HL-60 (cell line): Measurements from ENCODE around the gene ZNF503.
"Not testable (repeated sequence)": the region's sequence is repeated elsewhere in the genome, so short reads cannot be mapped to it uniquely, and the experiment has no call there.

Experiments
- CTCF ChIP-seq: IDR thresholded peaks from one replicate; pipeline ENCODE4 v1.5.1; 2011; ENCODE audit warnings: low read length, control low read depth, inconsistent platforms; ENCODE audit not compliant: insufficient read depth
- POLR2AphosphoS5 ChIP-seq: IDR thresholded peaks from 2 replicates; pipeline ENCODE4 v1.6.1; 2012; ENCODE audit warnings: low read depth
- REST ChIP-seq: IDR thresholded peaks from 2 replicates; pipeline ENCODE4 v1.6.1; 2012; ENCODE audit warnings: low read depth; ENCODE audit not compliant: insufficient replicate concordance

GRCh38 chr10:75359876-75360275 is 41.7 kb downstream of the ZNF503 start:
- not testable (repeated sequence) for TF ChIP-seq CTCF, REST, POLR2AphosphoS5
